Smooth muscle cell (in vitro differentiated cells): ENCODE measurements around the gene TSEN54. TPM values are rescaled to one million over a fixed set of nuclear protein-coding genes. Genes with fewer than 3 reads are reported as not detected.
A peak's percentile ranks its signal among the peaks of the same experiment; 100 is the strongest.

Source experiments
- DNase-seq: peaks from one replicate; lab custom pipeline; 2025; ENCODE audit not compliant: unreplicated experiment; lab: John Stamatoyannopoulos, UW
- H2AFZ ChIP-seq: fragments of 200-600 bp; sonication (generic); 2 replicates; pipeline ENCODE4 v1.6.0; 2016; ENCODE audit warnings: antibody characterized with exemption, low read depth, mild to moderate bottlenecking
- H3F3A ChIP-seq: fragments of 200-600 bp; sonication (generic); 2 replicates; pipeline ENCODE4 v1.6.0; 2017; ENCODE audit warnings: antibody characterized with exemption, low read depth
- H3K27ac ChIP-seq: fragments of 200-600 bp; sonication (generic); 2 replicates; pipeline ENCODE4 v1.5.1; 2016; ENCODE audit warnings: low read depth, mild to moderate bottlenecking
- H3K27me3 ChIP-seq: fragments of 200-600 bp; sonication (generic); 2 replicates; pipeline ENCODE4 v1.6.1; 2016; ENCODE audit warnings: low read depth, mild to moderate bottlenecking
- H3K36me3 ChIP-seq: fragments of 200-600 bp; sonication (generic); 2 replicates; pipeline ENCODE4 v1.5.1; 2016; ENCODE audit warnings: low read depth
- H3K4me1 ChIP-seq: fragments of 200-600 bp; sonication (generic); 2 replicates; pipeline ENCODE4 v1.5.1; 2016; ENCODE audit warnings: low read depth
- H3K4me2 ChIP-seq: fragments of 200-600 bp; sonication (generic); 2 replicates; pipeline ENCODE4 v1.6.0; 2016; ENCODE audit warnings: mild to moderate bottlenecking
- H3K4me3 ChIP-seq: fragments of 200-600 bp; sonication (generic); 2 replicates; pipeline ENCODE4 v1.5.1; 2016; ENCODE audit warnings: mild to moderate bottlenecking
- H3K79me2 ChIP-seq: fragments of 200-600 bp; sonication (generic); 2 replicates; pipeline ENCODE4 v1.6.0; 2016; ENCODE audit warnings: low read depth, mild to moderate bottlenecking
- H3K9ac ChIP-seq: fragments of 200-600 bp; sonication (generic); 2 replicates; pipeline ENCODE4 v1.6.0; 2016; ENCODE audit warnings: low read depth
- H3K9me3 ChIP-seq: fragments of 200-600 bp; sonication (generic); replicated peaks from 2 replicates; pipeline ENCODE4 v1.5.1; 2016; ENCODE audit warnings: low read depth
- H4K20me1 ChIP-seq: fragments of 200-600 bp; sonication (generic); 2 replicates; pipeline ENCODE4 v1.6.0; 2016; ENCODE audit warnings: low read depth
- WGBS: methylation state at CpG from one replicate; pipeline ENCODE4 v1.1.7; 2016; ENCODE audit warnings: low lambda C conversion rate; 5-methylcytosine and 5-hydroxymethylcytosine counted together
- polyA plus RNA-seq: library from polyadenylated mRNA; unstranded; fragments of >200 nt; fragmentation: Nextera tagmentation; extraction: Ambion mirVana; gene quantifications from 2 replicates; pipeline ENCODE4 v1.2.1, GENCODE V29; 2016
- total RNA-seq: library from RNA; depleted of rRNA; stranded (reverse); fragments of >200 nt; gene quantifications from 2 replicates; pipeline ENCODE4 v1.2.3, GENCODE V29; 2014
- TF ChIP-seq, protein P1 (sequence below): fragments of 200-600 bp; sonication (generic); IDR thresholded peaks from 2 replicates; pipeline ENCODE4 v1.5.1; 2017; ENCODE audit warnings: borderline replicate concordance, mild to moderate bottlenecking, antibody characterized with exemption; ENCODE audit not compliant: insufficient read depth, poor library complexity, severe bottlenecking

TSEN54 gene
- total RNA-seq (12.5 and 15.1 TPM in 2 replicates), polyA plus RNA-seq (15.1 and 27.7 TPM in 2 replicates)

GRCh38 chr17:75516255-75516618 is at the start of gene TSEN54:
TSS of gene TSEN54 (plus strand) at chr17:75516528. CDS start at chr17:75516561, 33 bp downstream.
- Histone ChIP-seq H3K36me3 (no peaks in the 10 kb centered on the region), H3K4me3 (peak within 1 kb of the TSS; percentile 94), H2AFZ (peak within 1 kb of the TSS; percentile 98), H3K9me3 (no peaks in the 10 kb centered on the region), H3K27me3 (no peaks in the 10 kb centered on the region), H3K27ac (no peak within 1 kb of the TSS), H3K79me2 (peaks cover 15% of the 10 kb centered on the region), H3K9ac (peak within 1 kb of the TSS; percentile 69), H3K4me1 (peaks cover 18% of the 10 kb centered on the region), H3K4me2 (peak within 1 kb of the TSS; percentile 99), H4K20me1 (peaks cover 37% of the 10 kb centered on the region), H3F3A (no peaks in the 10 kb centered on the region)
- peak; percentile 85 for DNase-seq
- TF ChIP-seq, protein P1, sequence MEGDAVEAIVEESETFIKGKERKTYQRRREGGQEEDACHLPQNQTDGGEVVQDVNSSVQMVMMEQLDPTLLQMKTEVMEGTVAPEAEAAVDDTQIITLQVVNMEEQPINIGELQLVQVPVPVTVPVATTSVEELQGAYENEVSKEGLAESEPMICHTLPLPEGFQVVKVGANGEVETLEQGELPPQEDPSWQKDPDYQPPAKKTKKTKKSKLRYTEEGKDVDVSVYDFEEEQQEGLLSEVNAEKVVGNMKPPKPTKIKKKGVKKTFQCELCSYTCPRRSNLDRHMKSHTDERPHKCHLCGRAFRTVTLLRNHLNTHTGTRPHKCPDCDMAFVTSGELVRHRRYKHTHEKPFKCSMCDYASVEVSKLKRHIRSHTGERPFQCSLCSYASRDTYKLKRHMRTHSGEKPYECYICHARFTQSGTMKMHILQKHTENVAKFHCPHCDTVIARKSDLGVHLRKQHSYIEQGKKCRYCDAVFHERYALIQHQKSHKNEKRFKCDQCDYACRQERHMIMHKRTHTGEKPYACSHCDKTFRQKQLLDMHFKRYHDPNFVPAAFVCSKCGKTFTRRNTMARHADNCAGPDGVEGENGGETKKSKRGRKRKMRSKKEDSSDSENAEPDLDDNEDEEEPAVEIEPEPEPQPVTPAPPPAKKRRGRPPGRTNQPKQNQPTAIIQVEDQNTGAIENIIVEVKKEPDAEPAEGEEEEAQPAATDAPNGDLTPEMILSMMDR, result no peak
- WGBS, result 2% methylated on average over 19 of the region's 45 CpGs

- Histone ChIP-seq H4K20me1 (peaks cover 81% of the 10 kb centered on the region), H3F3A (no peaks in the 10 kb centered on the region), H3K27me3 (no peaks in the 10 kb centered on the region), H2AFZ (no peak overlapping the region), H3K9ac (no peak overlapping the region), H3K9me3 (no peaks in the 10 kb centered on the region), H3K79me2 (peaks cover 6% of the 10 kb centered on the region), H3K4me1 (no peaks in the 10 kb centered on the region), H3K27ac (no peak overlapping the region), H3K4me2 (no peak overlapping the region), H3K4me3 (no peak overlapping the region), H3K36me3 (no peaks in the 10 kb centered on the region)
- TF ChIP-seq, protein P1, result no peak
- DNase-seq, result no peak
- WGBS, result 77% methylated on average over 8 of the region's 8 CpGs
Measured at GRCh38 chr17:75468291-75468754, 48.0 kb upstream of the TSEN54 start.

GRCh38 chr17:75468779-75469373 is 47.5 kb upstream of the TSEN54 start:
- no peaks in the 10 kb centered on the region for H3K27me3 ChIP-seq
- no peaks in the 10 kb centered on the region for H3K9me3 ChIP-seq
- H3K79me2 ChIP-seq, result peaks cover 6% of the 10 kb centered on the region
- no peak for DNase-seq
- H3F3A ChIP-seq, result no peaks in the 10 kb centered on the region
- H3K9ac ChIP-seq, result no peak overlapping the region
- no peaks in the 10 kb centered on the region for H3K36me3 ChIP-seq
- H3K4me2 ChIP-seq, result no peak overlapping the region
- no peaks in the 10 kb centered on the region for H3K4me1 ChIP-seq
- no peak overlapping the region for H2AFZ ChIP-seq
- no peak overlapping the region for H3K27ac ChIP-seq
- WGBS, result 96% methylated on average over 13 of the region's 13 CpGs
- H3K4me3 ChIP-seq, result no peak overlapping the region
- TF ChIP-seq, protein P1, result no peak
- peaks cover 79% of the 10 kb centered on the region for H4K20me1 ChIP-seq

DNA sequence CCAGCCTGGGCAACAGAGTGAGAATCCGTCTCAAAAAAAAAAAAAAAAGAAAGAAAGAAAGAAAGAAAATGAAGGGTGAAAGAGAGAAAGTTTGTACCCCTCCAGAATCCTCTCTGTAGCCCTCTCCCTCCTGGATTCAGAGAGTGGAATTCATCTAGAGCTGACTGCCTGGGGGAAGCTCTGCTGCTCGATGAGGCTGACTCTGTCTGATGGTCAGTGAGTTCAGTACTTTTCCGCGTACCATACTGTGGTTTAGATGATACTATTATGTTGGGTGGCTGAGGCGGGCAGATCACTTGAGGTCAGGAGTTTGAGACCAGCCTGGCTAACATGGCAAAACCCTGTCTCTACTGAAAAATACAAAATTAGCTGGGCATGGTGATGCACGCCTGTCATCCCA is 45.1 kb upstream of the TSEN54 start:
- H3K36me3 ChIP-seq, result no peaks in the 10 kb centered on the region
- no peak for DNase-seq
- no peaks in the 10 kb centered on the region for H3K4me1 ChIP-seq
- H4K20me1 ChIP-seq, result peaks cover 83% of the 10 kb centered on the region
- no peaks in the 10 kb centered on the region for H3F3A ChIP-seq
- no peak overlapping the region for H3K4me2 ChIP-seq
- H3K27me3 ChIP-seq, result no peaks in the 10 kb centered on the region
- TF ChIP-seq, protein P1, result no peak
- 92% methylated on average over 6 of the region's 6 CpGs for WGBS
- peaks cover 1% of the 10 kb centered on the region for H3K79me2 ChIP-seq
- H3K9me3 ChIP-seq, result no peaks in the 10 kb centered on the region
- H2AFZ ChIP-seq, result no peak overlapping the region
- no peak overlapping the region for H3K4me3 ChIP-seq
- no peak overlapping the region for H3K27ac ChIP-seq
- H3K9ac ChIP-seq, result no peak overlapping the region
